Lung (tissue), 12 donors: ENCODE data around the gene FAM168A. TPM values are rescaled to one million over a fixed set of nuclear protein-coding genes. Genes with fewer than 3 reads are reported as not detected.

Experiments used
- ATAC-seq: fragments of 200-7000 bp; cut with Tn5 transposase; one replicate; pipeline ENCODE4 v1.9.1; 2020; ENCODE audit warnings: moderate number of reproducible peaks; ENCODE audit not compliant: insufficient read depth, low FRiP score
- DNase-seq, 3 donors: peaks; one replicate each; pipeline ENCODE4 v3.0.0-alpha.2; 2013 to 2017
- H3K27ac ChIP-seq, 2 donors: one replicate each; pipeline ENCODE4 v1.5.1; 2013; ENCODE audit warnings: mild to moderate bottlenecking in 2 of 2, moderate library complexity in 2 of 2, control low read depth in 1 of 2, inconsistent platforms in 1 of 2, low read depth in 1 of 2, low read length in 1 of 2
- H3K27me3 ChIP-seq, 3 donors: one replicate each; pipeline ENCODE4 v1.5.1; 2013; ENCODE audit warnings: low read length in 2 of 3; ENCODE audit not compliant: control insufficient read depth in 3 of 3, insufficient read depth in 3 of 3
- H3K36me3 ChIP-seq, 4 donors: one replicate each; pipeline ENCODE4 v1.5.1; 2013; ENCODE audit warnings: low read length in 4 of 4, mild to moderate bottlenecking in 1 of 4, moderate library complexity in 1 of 4; ENCODE audit not compliant: control insufficient read depth in 4 of 4, insufficient read depth in 4 of 4
- H3K4me1 ChIP-seq, 5 donors: one replicate each; pipeline ENCODE4 v1.5.1; 2013; ENCODE audit warnings: low read length in 5 of 5, mild to moderate bottlenecking in 2 of 5, moderate library complexity in 1 of 5; ENCODE audit not compliant: control insufficient read depth in 5 of 5, insufficient read depth in 5 of 5
- H3K4me3 ChIP-seq: one replicate; pipeline ENCODE4 v1.5.1; 2013; ENCODE audit warnings: mild to moderate bottlenecking, control low read depth, moderate library complexity
- H3K9ac ChIP-seq, 2 donors: one replicate each; pipeline ENCODE4 v1.5.1; 2013; ENCODE audit warnings: low read length in 2 of 2, control low read depth in 1 of 2; ENCODE audit not compliant: insufficient read depth in 1 of 2
- H3K9me3 ChIP-seq, 4 donors: one replicate each; pipeline ENCODE4 v1.5.1; 2013; ENCODE audit warnings: low read length in 3 of 4, mild to moderate bottlenecking in 1 of 4, moderate library complexity in 1 of 4; ENCODE audit not compliant: control insufficient read depth in 4 of 4, insufficient read depth in 3 of 4
- WGBS, 2 donors: extraction: QIAGEN DNeasy Blood & Tissue Kit; methylation state at CpG; one replicate each; pipeline ENCODE4 v1.1.7; 2013; 5-methylcytosine and 5-hydroxymethylcytosine counted together
- polyA plus RNA-seq, 2 donors: library from polyadenylated mRNA; stranded (reverse); fragments of 200-250 nt; gene quantifications; one replicate each; pipeline ENCODE4 v1.2.1, GENCODE V29; 2013
- total RNA-seq, 2 donors: library from RNA; depleted of rRNA in 1 of 2; stranded (reverse); fragments of >200 nt in 1 of 2; gene quantifications; one replicate each; pipeline ENCODE4 v1.2.1, GENCODE V29; 2014 to 2021
- TF ChIP-seq, protein P1 (sequence below): IDR thresholded peaks from 2 replicates; pipeline ENCODE4 v1.5.1; 2012; ENCODE audit warnings: mild to moderate bottlenecking; ENCODE audit errors: control extremely low read depth, extremely low read depth
- donor health status: control.
- donor health status: control.
- donor health status: Bipolar disorder and iron deficiency.
- donor health status: healthy.
- donor health status: DM: yes; HTN: yes; CAD: no.

Gene FAM168A
- total and polyA plus RNA-seq, 4 donors = 6.7 to 25.5 (median 17.1) TPM

DNA sequence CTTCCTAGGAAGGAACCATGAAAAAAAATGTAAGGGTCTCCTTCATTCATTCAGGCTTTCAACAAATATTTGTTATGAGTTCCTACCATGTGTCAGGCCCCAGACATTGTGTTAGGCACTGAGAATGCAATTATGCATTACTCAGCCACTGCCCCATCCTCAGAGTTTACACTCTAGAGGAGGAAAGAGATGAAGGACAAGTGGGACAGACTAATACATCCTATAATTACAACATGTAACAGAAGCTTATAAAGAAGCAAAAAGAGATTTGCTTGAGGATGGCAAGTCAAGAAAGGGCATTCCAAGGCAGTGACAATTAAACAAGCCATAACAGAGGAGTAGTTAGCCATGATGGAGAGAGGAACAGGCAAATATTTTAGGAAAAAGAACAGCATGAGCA is 78.6 kb downstream of the FAM168A start:
- TF ChIP-seq, protein P1, sequence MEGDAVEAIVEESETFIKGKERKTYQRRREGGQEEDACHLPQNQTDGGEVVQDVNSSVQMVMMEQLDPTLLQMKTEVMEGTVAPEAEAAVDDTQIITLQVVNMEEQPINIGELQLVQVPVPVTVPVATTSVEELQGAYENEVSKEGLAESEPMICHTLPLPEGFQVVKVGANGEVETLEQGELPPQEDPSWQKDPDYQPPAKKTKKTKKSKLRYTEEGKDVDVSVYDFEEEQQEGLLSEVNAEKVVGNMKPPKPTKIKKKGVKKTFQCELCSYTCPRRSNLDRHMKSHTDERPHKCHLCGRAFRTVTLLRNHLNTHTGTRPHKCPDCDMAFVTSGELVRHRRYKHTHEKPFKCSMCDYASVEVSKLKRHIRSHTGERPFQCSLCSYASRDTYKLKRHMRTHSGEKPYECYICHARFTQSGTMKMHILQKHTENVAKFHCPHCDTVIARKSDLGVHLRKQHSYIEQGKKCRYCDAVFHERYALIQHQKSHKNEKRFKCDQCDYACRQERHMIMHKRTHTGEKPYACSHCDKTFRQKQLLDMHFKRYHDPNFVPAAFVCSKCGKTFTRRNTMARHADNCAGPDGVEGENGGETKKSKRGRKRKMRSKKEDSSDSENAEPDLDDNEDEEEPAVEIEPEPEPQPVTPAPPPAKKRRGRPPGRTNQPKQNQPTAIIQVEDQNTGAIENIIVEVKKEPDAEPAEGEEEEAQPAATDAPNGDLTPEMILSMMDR = no peak
- Histone ChIP-seq H3K27ac (no peak overlapping the region), H3K4me3 (no peak overlapping the region), H3K36me3 (peaks cover 0 to 9% (median 2%) of the 10 kb centered on the region in 4 donors), H3K9ac (no peak overlapping the region), H3K4me1 (peaks cover 0 to 13% (median 0%) of the 10 kb centered on the region in 5 donors), H3K9me3 (no peaks in the 10 kb centered on the region), H3K27me3 (no peaks in the 10 kb centered on the region)
- no peak for DNase-seq
- ATAC-seq = no peak

DNA sequence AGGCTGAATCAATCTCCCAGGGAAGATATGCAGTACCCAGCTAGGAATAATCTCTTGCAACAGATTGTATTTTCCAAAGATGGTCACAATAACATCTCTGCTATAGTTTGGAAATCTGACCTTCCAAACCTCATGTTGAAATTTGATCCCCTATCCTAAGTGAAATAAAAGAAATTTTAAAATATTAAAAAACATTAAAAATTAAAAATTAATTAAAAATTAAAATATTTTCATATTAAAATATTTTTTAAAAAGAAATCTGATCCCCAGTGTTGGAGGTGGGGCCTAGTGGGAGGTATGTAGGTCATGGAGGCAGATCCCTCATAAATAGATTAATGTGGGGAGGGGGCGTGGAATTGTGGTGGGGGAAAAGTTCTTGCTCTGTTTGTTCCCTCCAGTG is 79.7 kb downstream of the FAM168A start:
- Histone ChIP-seq H3K27ac (no peak overlapping the region), H3K4me1 (peaks cover 0 to 13% (median 0%) of the 10 kb centered on the region in 5 donors), H3K9me3 (no peaks in the 10 kb centered on the region), H3K9ac (no peak overlapping the region), H3K27me3 (no peaks in the 10 kb centered on the region), H3K4me3 (no peak overlapping the region), H3K36me3 (peaks cover 0 to 9% (median 2%) of the 10 kb centered on the region in 4 donors)
- DNase-seq (no peak), ATAC-seq (no peak)
- 91 to 96% methylated on average over 1 of the region's 1 CpG for WGBS, 2 donors
- TF ChIP-seq, protein P1 = no peak

DNA sequence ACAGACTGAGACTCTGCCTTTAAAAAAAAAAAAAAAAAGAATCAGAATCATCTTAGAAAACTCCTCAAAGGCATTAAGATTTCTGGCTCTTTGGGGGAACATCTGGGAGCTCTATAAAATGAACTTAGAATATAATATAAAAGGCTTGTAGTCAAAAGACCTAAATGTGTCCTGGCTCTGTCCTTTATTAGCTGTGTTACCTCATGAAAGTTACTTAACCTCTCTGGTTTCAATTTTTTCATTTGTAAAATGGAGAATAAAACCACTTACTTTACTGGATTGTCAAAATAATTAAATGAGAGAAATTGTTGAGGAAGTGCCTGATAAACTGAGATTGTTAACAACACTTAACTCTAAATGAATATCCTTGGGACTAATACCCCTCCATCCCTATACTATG is 81.8 kb downstream of the FAM168A start:
- Histone ChIP-seq H3K9me3 (no peaks in the 10 kb centered on the region), H3K4me3 (no peak overlapping the region), H3K36me3 (peaks cover 0 to 9% (median 2%) of the 10 kb centered on the region in 4 donors), H3K27me3 (no peaks in the 10 kb centered on the region), H3K27ac (no peak overlapping the region), H3K9ac (no peak overlapping the region), H3K4me1 (peaks cover 0 to 10% (median 0%) of the 10 kb centered on the region in 5 donors)
- ATAC-seq (no peak), DNase-seq (no peak)
- TF ChIP-seq, protein P1 = no peak

DNA sequence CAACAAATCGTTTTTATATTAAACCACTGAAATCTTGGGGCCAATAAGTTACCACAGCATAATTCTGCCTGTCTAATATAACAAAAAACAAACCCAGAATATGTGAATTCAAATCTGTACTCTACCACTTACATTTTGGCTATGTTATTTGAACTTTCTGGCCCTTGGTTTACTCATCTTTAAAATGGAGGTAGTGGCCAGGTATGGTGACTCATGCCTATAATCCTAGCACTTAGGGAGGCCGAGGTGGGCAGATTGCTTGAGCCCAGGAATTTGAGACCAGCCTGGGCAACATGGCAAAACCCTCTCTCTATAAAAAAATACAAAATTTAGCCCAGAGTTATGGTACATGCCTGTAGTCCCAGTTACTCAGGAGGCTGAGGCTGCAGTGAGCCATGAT is 84.2 kb downstream of the FAM168A start:
- H3K27me3 ChIP-seq = no peaks in the 10 kb centered on the region
- no peak overlapping the region for H3K27ac ChIP-seq
- no peak for DNase-seq
- H3K9ac ChIP-seq = no peak overlapping the region
- H3K4me1 ChIP-seq = peaks cover 0 to 4% (median 0%) of the 10 kb centered on the region in 5 donors
- no peak for ATAC-seq
- 84 to 87% methylated on average over 2 of the region's 2 CpGs for WGBS, 2 donors
- H3K36me3 ChIP-seq = peaks cover 0 to 9% (median 2%) of the 10 kb centered on the region in 4 donors
- H3K9me3 ChIP-seq = no peaks in the 10 kb centered on the region
- H3K4me3 ChIP-seq = no peak overlapping the region
- TF ChIP-seq, protein P1 = no peak
